GM18868 (cell line): Measurements from ENCODE around the gene SLC10A1.
"Not testable (repeated sequence)": the region's sequence is repeated elsewhere in the genome, so short reads cannot be mapped to it uniquely, and the experiment has no call there.

Experiments used
- ATAC-seq: cut with Tn5 transposase; IDR thresholded peaks from one replicate; pipeline ENCODE4 v1.9.1; 2021; ENCODE audit warnings: mild to moderate bottlenecking, moderate library complexity; ENCODE audit not compliant: unreplicated experiment

SLC10A1 gene

DNA sequence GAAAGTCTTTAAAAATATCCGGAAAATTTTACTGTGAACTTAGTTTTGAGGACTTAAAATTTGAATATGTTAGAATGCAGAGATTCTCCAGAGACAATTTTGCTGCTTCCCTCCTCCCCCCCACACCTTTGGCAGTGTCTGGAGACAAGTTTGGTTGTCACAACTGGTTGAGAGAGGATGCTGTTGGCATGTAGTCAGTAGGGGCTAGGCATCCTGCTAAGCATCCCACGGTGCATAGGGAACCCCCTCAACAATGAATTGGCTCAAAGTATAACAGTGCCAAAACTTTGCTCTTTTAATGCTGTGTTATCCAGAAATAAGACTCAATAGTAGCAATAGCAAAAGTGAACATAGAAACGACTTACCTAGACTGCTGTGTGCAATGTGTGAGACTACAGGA, 26.5 kb downstream of the SLC10A1 start:
- ATAC-seq: no peak

DNA sequence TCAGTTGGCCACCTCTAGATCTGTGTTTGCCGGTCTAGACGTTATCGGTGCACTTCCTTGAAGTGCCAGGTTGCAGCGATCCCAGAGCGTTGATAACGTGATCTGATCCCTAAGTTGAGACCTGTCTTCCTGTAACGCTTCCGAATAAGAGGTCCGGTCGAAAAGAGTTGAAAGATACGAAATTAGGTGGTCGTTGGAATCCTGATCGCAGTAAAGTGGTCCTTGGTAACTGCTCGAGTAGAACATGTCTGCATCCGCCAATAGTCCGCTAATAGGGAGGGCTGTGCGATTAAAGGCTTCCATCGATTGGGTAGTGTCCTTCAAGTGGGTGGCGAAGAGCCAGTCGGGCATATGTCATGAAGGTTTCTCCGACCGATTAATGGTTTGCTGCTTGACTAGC, 27.4 kb downstream of the SLC10A1 start:
- ATAC-seq: no peak

DNA sequence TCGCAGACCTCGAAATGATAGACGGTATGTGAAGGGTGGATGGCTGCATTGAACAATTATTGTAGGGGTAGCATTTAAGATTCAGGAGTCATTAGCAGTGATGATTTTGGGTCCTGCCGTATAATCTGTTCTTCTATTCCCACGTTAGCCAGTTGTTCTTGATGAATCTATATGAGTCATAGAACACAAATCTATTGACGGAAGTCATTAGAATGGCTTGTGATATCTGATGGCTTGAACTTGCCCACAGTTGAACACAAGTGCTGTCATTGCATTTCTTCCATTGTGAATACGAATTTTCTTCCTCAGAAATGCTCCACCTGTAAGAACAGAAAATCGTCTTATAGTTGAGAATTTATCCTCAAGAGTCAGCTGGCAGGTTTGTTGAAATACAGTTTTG, 28.2 kb downstream of the SLC10A1 start:
- ATAC-seq: no peak

DNA sequence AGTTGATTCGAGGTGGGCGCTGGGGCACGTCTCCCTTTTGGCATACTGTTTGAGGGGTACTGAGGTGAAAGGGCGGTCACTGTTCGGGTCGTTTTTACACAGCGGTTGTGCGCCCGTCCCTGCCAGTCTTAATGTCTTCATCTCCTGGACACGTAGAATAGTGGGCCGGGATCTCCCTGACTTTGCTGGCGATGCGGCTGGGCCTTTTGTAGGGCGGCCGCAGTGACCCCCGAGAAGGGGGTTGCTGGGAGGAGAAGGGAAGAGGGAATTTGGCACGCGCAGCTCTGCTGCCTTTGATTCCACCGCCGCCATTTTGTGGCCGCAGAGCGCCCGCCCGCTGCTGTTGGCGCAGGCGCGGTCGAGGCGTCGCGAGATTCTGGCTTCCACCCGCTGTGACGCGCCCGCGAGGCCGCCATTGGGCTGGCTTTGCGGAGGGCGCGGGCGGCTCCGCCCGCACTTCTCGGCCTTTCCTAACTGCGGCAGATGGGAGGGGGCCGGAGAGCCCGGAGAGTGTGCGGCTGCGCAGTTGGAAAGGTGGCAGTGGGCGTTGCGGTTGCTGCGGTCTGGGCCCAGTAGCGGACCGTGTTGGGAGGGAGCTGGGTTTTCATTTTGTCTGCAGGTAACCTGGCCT, 29.6 kb downstream of the SLC10A1 start:
- ATAC-seq: peak; percentile 77

GRCh38 chr14:69766984-69767368, 30.1 kb downstream of the SLC10A1 start, which contains the start of gene SRSF5:
Gene SRSF5 (plus strand): TSS chr14:69767142. CDS start chr14:69768157, 1,015 bp downstream.
- ATAC-seq: peak; percentile 78

DNA sequence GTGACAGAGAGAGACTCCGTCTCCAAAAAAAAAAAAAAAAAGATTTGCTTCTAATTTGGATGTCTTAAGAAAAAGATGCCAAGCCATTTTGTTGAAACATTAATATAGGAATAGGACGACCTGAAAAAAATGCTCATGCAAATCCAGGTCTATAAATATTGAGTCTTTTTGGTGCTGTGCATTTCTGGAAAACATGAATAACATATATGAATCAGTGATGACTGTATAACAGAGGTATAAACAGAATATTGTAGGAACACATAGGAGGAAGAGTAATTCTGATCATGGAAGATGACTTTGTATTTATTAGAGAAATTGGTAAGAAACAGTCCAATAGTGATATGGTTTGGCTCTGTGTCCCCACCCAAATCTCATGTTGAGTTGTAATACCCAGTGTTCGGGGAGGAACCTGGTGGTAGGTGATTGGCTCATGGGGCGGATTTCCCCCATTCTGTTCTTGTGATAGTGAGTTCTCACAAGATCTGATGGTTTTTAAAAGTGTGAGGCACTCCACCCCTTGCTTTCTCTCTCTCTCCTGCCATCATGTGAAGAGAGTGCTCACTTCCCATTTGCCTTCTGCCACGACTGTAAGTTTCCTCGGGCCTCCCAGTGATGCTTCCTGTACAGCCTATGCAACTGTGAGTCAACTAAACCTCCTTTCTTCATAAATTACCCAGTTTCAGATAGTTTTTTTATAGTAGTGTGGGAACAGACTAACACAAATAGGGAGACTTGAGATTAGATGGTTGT, 33.1 kb downstream of the SLC10A1 start:
- no peak for ATAC-seq

DNA sequence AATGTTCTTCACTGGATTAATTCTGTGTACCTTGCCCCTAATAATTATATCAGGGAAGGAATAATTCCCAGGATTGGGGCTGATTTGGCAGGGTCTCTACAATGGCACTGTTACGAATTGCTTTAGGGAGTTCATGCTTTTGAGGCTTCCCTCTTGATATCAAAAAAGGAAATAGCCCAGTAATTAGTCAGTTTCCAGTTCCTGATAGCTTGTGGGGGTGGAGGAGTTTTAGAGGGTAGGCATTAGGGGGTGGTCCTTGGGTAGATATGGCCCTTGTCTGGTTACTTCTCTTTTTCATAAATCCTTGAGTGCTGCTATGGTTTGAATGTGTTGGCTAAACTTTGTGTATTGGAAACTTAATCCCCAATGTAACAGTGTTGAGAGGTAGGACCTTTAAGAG, 36.2 kb downstream of the SLC10A1 start:
- ATAC-seq: no peak

GRCh38 chr14:69756298-69756697, 40.7 kb downstream of the SLC10A1 start:
- ATAC-seq: no peak

DNA sequence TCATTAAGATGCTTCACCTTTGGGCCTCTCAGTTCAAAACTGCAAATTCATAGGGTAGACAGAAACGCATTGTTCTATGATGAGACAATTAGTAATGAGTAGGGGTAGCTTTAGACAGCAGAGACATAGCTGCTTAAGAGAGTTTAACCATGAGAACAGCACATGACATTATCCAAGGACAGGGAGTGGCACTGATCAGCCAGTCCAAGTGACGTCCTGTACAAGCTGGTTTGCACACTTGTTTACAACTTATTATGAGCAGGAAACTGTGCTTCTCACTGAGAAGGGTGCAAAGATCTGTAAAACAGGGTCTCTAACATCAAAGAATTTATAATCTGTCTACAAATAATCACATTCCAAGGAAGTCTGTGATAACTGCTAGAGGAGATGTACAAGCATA, 41.3 kb downstream of the SLC10A1 start:
- no peak for ATAC-seq

- ATAC-seq: no peak
Observed at GRCh38 chr14:69755296-69755695, 41.7 kb downstream of the SLC10A1 start.

DNA sequence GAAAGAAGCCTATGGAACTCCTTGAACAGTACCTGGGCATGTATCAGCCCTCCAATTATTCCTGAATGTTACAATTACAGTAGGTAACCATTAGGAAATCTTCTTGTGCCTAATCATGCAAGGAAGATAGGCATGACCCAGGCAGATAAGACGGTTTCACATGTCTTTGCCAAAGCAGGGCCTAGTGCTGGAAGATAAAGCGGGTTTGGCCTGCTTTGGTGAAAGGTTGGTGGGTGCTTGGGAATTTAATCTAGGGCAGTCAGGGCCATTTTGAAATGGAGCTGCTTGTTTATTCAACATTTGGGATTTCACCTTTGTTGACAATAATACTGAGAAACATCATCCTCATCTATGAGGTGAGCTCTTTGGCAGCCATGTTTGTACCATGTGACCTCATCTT, 42.6 kb downstream of the SLC10A1 start:
- ATAC-seq: no peak

DNA sequence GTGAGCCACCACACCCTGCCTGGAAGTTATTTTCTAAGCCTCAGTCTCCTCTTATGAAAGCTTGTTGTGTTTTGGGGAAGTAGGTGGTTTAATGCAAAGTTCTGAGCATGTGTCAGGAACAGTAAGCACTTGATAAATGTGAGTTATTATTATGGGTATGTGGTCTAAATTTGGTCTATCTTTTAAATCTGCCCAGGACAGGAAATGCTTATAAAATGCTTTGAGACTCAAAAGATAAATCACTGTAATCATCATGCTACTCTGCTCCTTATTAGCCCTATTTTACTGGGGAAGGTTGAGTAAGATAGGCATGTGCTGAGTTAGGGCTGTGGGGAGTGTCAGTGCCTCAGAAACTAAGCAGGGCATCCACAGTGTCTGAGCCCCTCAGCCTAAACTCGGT, 43.2 kb downstream of the SLC10A1 start:
- ATAC-seq: no peak

GRCh38 chr14:69752773-69753172, 44.3 kb downstream of the SLC10A1 start:
- no peak for ATAC-seq

DNA sequence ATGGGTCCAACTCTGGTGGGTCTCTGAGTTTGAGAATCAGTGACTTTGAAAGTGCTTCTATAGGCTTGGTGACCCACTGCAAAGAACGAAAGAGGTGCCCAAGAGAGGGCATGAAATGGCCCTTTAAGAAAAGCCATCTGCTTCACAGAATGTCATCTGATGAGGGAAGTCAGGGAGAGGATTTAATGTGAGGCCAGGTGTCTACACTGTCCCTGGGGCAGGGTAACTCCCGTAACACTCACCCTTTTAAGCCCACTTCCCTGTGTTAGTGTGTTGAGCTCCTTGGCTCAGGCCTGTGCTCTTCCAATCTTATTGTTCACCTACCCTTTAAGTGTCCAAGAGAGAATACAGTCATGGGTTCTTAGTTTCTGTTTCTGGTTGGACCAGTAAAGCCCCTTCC, 46.5 kb downstream of the SLC10A1 start:
- ATAC-seq: no peak

GRCh38 chr14:69749956-69750355, 47.1 kb downstream of the SLC10A1 start:
- ATAC-seq: no peak

DNA sequence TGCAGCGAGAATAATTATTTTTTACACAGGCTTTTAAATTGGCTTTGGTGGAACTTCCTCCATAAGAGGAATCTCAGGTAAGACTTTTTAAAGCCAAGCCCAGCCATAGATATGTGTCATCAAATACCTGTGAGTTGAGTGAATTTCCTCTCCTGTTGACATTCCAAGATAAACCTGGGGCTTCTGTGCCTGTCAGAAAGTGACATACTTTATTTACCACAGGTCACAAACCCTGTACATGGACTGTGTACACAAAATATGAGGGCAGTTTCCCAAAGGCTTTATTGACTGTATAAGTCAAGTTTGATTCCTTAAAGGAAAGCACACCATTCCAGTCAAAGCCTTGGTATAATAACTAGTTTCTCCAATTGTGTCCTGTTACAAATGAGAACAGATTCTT, 56.0 kb downstream of the SLC10A1 start:
- ATAC-seq: no peak

GRCh38 chr14:69736405-69736804, 60.6 kb downstream of the SLC10A1 start:
- not testable (repeated sequence) for ATAC-seq

GRCh38 chr14:69731919-69732598, 65.0 kb downstream of the SLC10A1 start:
- ATAC-seq: not testable (repeated sequence)

DNA sequence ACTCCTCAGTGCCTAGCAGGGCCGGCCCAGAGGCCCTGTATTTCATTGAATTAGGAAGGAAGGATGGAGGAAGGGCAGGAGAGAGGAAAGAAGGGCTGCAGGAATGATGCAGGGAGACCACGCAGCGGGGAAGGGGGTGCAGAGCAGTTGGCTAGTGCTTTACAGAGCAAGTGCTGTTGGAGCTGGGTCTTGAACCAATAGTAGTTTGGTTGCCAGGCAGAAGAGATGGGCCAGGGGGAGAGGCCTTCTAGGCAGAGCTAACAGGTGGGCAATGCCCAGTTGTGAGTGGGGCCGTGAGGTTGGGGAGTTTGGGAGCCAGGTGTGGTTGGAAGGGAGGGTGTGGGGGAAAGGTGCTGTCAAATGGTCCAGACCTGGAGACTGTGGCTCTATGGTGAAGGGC, 69.2 kb downstream of the SLC10A1 start:
- no peak for ATAC-seq

GRCh38 chr14:69726761-69727511, 70.1 kb downstream of the SLC10A1 start:
- peak; percentile 88 for ATAC-seq
